OCI-LY7 (cell line): ENCODE measurements around the gene PCED1B. TPM values are rescaled to one million over a fixed set of nuclear protein-coding genes. Genes with fewer than 3 reads are reported as not detected.

Experiments
- BruUV-seq: library from RNA; stranded (reverse); fragments of 400-500 nt; replicated peaks from 2 replicates; lab custom pipeline; 2021; lab: Mats Ljungman, UMichigan
- CTCF ChIA-PET: fragments of 300-600 bp; sonication (Branson Sonifier 250); formaldehyde crosslinking; loops from one replicate; lab custom pipeline; 2022; ENCODE audit warnings: antibody characterized with exemption; ENCODE audit not compliant: unreplicated experiment; lab: Charles Lee
- POLR2A ChIA-PET: fragments of 300-600 bp; sonication (Branson Sonifier 250); formaldehyde crosslinking; loops from one replicate; lab custom pipeline; 2022; ENCODE audit warnings: antibody characterized with exemption; lab: Charles Lee
- DNase-seq: peaks from one replicate; pipeline ENCODE4 v3.0.0-alpha.2; 2015; ENCODE audit warnings: low spot score
- H2AFZ ChIP-seq: fragments of 200-600 bp; sonication (generic), shearing (Covaris generic); 2 replicates; pipeline ENCODE4 v1.6.1; 2014; ENCODE audit warnings: mild to moderate bottlenecking, antibody characterized with exemption, low read length, moderate library complexity
- H3K27ac ChIP-seq: fragments of 200-600 bp; sonication (generic); 2 replicates; pipeline ENCODE4 v1.5.1; 2014; ENCODE audit warnings: mixed run types, low read depth, mild to moderate bottlenecking, moderate library complexity, low read length, inconsistent platforms; ENCODE audit not compliant: poor library complexity, severe bottlenecking
- H3K36me3 ChIP-seq: fragments of 200-600 bp; sonication (generic); 2 replicates; pipeline ENCODE4 v1.6.1; 2014; ENCODE audit warnings: mild to moderate bottlenecking, antibody characterized with exemption, low read length, moderate library complexity, mixed read lengths; ENCODE audit not compliant: insufficient read depth
- H3K4me1 ChIP-seq: fragments of 200-600 bp; sonication (generic); 2 replicates; pipeline ENCODE4 v1.5.1; 2014; ENCODE audit warnings: mild to moderate bottlenecking, low read length; ENCODE audit not compliant: insufficient read depth, poor library complexity, severe bottlenecking
- H3K4me2 ChIP-seq: fragments of 200-600 bp; sonication (generic); 2 replicates; pipeline ENCODE4 v1.6.1; 2014; ENCODE audit warnings: mild to moderate bottlenecking, low read length
- H3K4me3 ChIP-seq: fragments of 200-600 bp; sonication (generic); 2 replicates; pipeline ENCODE4 v1.5.1; 2014; ENCODE audit warnings: mild to moderate bottlenecking, low read depth, low read length; ENCODE audit not compliant: poor library complexity, severe bottlenecking
- H3K79me2 ChIP-seq: fragments of 200-600 bp; sonication (generic); 2 replicates; pipeline ENCODE4 v1.6.1; 2016; ENCODE audit warnings: low read depth, mild to moderate bottlenecking, low read length, moderate library complexity, mixed read lengths; ENCODE audit not compliant: insufficient read depth
- H3K9me2 ChIP-seq: fragments of 200-600 bp; sonication (generic); 2 replicates; pipeline ENCODE4 v1.6.1; 2016; ENCODE audit warnings: mild to moderate bottlenecking, low read length, mixed read lengths; ENCODE audit not compliant: insufficient read depth
- H3K9me3 ChIP-seq: fragments of 200-600 bp; sonication (generic); 2 replicates; pipeline ENCODE4 v1.6.1; 2014; ENCODE audit warnings: mild to moderate bottlenecking, mixed run types, low read length, mixed read lengths
- H4K20me1 ChIP-seq: fragments of 200-600 bp; sonication (generic); 2 replicates; pipeline ENCODE4 v1.6.1; 2014; ENCODE audit warnings: mild to moderate bottlenecking, antibody characterized with exemption, low read length, moderate library complexity, mixed read lengths; ENCODE audit not compliant: insufficient read depth
- EZH2phosphoT487 ChIP-seq: fragments of 200-600 bp; sonication (generic); IDR thresholded peaks from 2 replicates; pipeline ENCODE4 v1.6.1; 2018; ENCODE audit warnings: low read depth, borderline replicate concordance, mild to moderate bottlenecking, mixed run types, antibody characterized with exemption, low read length, moderate library complexity, mixed read lengths
- intact Hi-C: fragments of 100-400 bp; cut with micrococcal nuclease; formaldehyde crosslinking; loops from one replicate; pipeline ENCODE4 v1.10.0; 2022; ENCODE audit not compliant: unreplicated experiment
- total RNA-seq, 2 experiments: library from RNA; depleted of rRNA in 1 of 2; stranded (reverse); fragments of >200 nt in 1 of 2; shearing (Covaris generic) in 1 of 2; gene quantifications; 2 replicates each; pipeline ENCODE4 v1.2.3, GENCODE V29; 2014 to 2022
- TF ChIP-seq, protein P1 (sequence below): fragments of 200-600 bp; sonication (generic); conservative IDR thresholded peaks from 2 replicates; pipeline ENCODE4 v1.5.1; 2014; ENCODE audit warnings: mild to moderate bottlenecking, antibody characterized with exemption, low read length, moderate library complexity, mixed read lengths

PCED1B gene
- total RNA-seq, 2 experiments from 2014 or later: 8.4 to 24.3 TPM

DNA sequence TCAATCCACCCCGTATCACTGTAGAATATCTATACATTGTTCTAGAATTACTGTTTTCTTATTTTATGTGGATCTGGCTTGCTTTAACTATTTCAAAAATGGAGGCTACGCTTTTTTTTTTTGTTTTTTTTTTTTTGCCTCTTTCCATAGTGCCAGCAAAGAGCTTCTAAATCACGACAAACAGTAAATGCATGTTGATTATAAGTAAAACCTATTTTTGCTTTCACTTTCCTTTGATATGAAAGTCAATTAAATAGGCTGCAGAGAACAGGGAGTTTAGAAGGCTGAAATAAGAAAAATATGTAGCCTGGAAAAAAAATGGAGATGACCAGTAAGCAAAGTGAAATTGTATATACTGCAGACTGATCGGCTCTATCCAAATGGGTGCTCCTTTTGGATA lies 112.6 kb downstream of the PCED1B start:
- peak overlapping the region; percentile 42; the same call in 1 of the 2 replicates for H3K4me2 ChIP-seq
- H4K20me1 ChIP-seq: no peaks in the 10 kb centered on the region
- no peak overlapping the region for H3K27ac ChIP-seq
- H3K9me2 ChIP-seq: no peaks in the 10 kb centered on the region
- POLR2A ChIA-PET: interaction anchor here (0.6 to 4.3 kb wide), 8 partner anchors 9 to 1101 kb away, joined by 3 to 33 read pairs (median 8); no protein-coding TSS in a partner anchor
- H3K9me3 ChIP-seq: no peaks in the 10 kb centered on the region
- intact Hi-C loops: loop anchor here (5.0 kb wide), 1 partner anchor 110 kb away; no protein-coding TSS in a partner anchor
- no peaks in the 10 kb centered on the region for H3K36me3 ChIP-seq
- no peaks in the 10 kb centered on the region for H3K79me2 ChIP-seq
- no peak for DNase-seq
- H3K4me3 ChIP-seq: no peak overlapping the region
- CTCF ChIA-PET: interaction anchor here (0.6 kb wide), 1 partner anchor 26 kb away, joined by 3 read pairs; no protein-coding TSS in a partner anchor
- no TSS peak for BruUV-seq
- H2AFZ ChIP-seq: peak overlapping the region; percentile 91; the same call in 1 of the 2 replicates
- peaks cover 61% of the 10 kb centered on the region for H3K4me1 ChIP-seq
- TF ChIP-seq, protein P1, sequence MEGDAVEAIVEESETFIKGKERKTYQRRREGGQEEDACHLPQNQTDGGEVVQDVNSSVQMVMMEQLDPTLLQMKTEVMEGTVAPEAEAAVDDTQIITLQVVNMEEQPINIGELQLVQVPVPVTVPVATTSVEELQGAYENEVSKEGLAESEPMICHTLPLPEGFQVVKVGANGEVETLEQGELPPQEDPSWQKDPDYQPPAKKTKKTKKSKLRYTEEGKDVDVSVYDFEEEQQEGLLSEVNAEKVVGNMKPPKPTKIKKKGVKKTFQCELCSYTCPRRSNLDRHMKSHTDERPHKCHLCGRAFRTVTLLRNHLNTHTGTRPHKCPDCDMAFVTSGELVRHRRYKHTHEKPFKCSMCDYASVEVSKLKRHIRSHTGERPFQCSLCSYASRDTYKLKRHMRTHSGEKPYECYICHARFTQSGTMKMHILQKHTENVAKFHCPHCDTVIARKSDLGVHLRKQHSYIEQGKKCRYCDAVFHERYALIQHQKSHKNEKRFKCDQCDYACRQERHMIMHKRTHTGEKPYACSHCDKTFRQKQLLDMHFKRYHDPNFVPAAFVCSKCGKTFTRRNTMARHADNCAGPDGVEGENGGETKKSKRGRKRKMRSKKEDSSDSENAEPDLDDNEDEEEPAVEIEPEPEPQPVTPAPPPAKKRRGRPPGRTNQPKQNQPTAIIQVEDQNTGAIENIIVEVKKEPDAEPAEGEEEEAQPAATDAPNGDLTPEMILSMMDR: no peak
- no peak for TF ChIP-seq EZH2phosphoT487

- Histone ChIP-seq H2AFZ (peak overlapping the region; percentile 91; the same call in 1 of the 2 replicates), H3K4me2 (peak overlapping the region; percentile 42), H3K9me3 (no peaks in the 10 kb centered on the region), H3K27ac (peak overlapping the region; percentile 20), H3K36me3 (no peaks in the 10 kb centered on the region), H4K20me1 (no peaks in the 10 kb centered on the region), H3K79me2 (no peaks in the 10 kb centered on the region), H3K9me2 (no peaks in the 10 kb centered on the region), H3K4me1 (peaks cover 61% of the 10 kb centered on the region), H3K4me3 (peak overlapping the region; percentile 9)
- TF ChIP-seq, protein P1: no peak
- no peak for TF ChIP-seq EZH2phosphoT487
- DNase-seq: no peak
- POLR2A ChIA-PET: interaction anchor here (0.7 to 4.3 kb wide), 6 partner anchors 9 to 32 kb away, joined by 3 to 33 read pairs (median 12); no protein-coding TSS in a partner anchor
- no TSS peak for BruUV-seq
- intact Hi-C loops: loop anchor here (5.0 kb wide), 1 partner anchor 111 kb away; no protein-coding TSS in a partner anchor
- CTCF ChIA-PET: interaction anchor here (1.2 kb wide), 2 partner anchors 15 to 26 kb away, joined by 3 read pairs; no protein-coding TSS in a partner anchor
Measured at GRCh38 chr12:47193066-47193465, 113.6 kb downstream of the PCED1B start.

DNA sequence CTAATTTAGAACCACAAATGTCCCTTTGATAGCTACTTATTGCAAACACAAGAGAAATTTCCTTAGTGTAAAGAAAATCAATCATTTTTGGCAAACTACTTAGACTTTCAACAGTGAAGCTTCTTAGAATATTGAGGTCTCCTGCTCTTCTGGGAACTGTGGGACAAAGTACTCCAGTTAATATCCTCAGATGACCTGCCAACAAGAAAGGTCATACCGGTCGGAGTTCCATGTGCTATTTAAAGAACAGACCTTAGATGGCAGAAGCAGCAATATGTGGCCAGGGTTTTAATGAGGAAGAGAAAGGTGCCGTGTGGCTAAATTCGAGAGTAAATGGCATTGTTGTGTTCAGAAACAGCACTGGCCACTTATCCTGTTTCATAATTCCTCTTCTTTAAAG lies 115.1 kb downstream of the PCED1B start:
- Histone ChIP-seq H3K36me3 (no peaks in the 10 kb centered on the region), H4K20me1 (no peaks in the 10 kb centered on the region), H3K4me2 (peak overlapping the region; percentile 12; the same call in 1 of the 2 replicates), H3K9me2 (no peaks in the 10 kb centered on the region), H3K4me3 (no peak overlapping the region), H3K9me3 (no peaks in the 10 kb centered on the region), H3K27ac (no peak overlapping the region), H2AFZ (peak overlapping the region; percentile 91), H3K4me1 (peaks cover 61% of the 10 kb centered on the region), H3K79me2 (no peaks in the 10 kb centered on the region)
- no peak for DNase-seq
- ChIA-PET CTCF (no interaction called here), POLR2A (interaction anchor here (2.3 to 4.3 kb wide), 4 partner anchors 13 to 25 kb away, joined by 10 to 33 read pairs (median 15); no protein-coding TSS in a partner anchor)
- intact Hi-C loops: loop anchor here (5.0 kb wide), 1 partner anchor 112 kb away; no protein-coding TSS in a partner anchor
- BruUV-seq: no TSS peak
- TF ChIP-seq, protein P1: no peak
- TF ChIP-seq EZH2phosphoT487: no peak
